HG02798 (cell line): ENCODE data around the gene GOLIM4.

Experiments
- ATAC-seq: cut with Tn5 transposase; IDR thresholded peaks from one replicate; pipeline ENCODE4 v1.9.1; 2021; ENCODE audit warnings: mild to moderate bottlenecking; ENCODE audit not compliant: unreplicated experiment, poor library complexity

The GOLIM4 gene

DNA sequence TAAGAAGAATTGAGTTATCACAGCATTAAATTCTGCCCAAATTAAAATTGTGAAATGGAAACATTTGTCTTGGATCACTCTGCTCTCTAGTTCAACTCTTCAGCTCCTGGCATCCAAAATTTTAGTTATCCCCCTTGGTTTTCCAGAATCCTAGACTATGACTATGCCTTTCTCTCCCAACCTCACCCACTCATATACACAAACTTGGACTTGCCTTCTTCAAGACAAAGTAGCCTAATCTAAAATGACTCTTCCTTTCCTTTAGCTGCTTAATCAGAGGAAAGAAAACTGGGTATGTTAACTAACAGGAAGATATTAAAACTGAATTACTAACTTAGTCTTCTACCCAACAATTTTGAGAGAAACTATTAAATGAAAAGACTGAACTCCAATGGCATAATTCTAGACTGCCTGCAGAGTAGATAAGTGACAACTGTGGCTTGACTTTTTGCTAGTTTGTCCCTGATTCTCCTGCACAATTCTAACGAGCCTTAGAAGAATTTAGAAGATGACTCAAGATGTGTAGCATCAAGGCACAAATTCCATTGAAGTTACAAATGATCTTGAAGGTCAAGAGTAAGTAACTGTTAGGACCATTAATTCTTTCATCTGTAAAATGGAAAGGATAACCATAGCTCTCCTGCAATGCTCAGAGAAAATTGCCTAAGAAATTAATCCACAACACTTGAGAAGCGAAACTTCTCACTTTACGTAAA lies 5.2 kb upstream of the GOLIM4 start:
- ATAC-seq, result no peak

DNA sequence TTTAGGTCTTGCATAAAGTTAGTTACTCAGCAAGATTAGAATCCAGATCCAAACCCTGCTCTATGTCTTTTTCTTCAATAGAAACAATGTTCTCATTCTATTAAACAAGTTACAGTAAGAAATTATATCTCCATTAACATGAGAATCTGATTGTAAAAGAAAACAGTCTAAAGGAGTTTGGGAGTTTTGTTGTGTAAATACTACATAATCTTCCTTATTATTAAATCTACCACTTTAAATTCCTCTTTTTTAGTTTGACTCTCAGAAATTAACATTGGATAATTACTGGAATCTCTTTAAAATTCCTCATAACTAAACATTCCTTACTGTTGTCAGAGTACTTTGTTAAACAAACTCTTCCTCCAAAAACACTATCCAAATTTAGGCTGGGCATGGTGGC lies 1.7 kb upstream of the GOLIM4 start:
- ATAC-seq, result no peak

DNA sequence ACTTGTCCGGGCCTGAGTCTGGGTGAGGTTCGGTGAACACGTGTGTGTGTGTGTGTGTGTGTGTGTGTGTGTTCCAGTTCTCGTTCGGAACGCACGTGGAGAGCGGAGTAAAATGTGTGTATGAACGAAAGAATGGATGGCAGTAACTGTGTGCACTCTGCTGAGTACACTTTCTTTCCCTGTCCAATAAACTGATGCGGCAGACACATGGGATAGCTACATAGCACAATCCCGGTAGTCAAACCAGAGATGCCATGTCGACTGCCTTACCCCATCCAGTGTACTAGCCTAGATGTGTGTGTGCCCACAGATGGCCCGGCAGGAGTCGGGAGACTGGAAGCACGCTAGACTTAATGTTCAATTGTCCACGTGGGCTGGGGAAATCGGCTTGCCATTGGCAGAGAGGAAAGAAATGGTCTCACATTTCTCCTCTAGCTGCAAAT lies 507 bp upstream of the GOLIM4 start:
- peak; percentile 6 for ATAC-seq

DNA sequence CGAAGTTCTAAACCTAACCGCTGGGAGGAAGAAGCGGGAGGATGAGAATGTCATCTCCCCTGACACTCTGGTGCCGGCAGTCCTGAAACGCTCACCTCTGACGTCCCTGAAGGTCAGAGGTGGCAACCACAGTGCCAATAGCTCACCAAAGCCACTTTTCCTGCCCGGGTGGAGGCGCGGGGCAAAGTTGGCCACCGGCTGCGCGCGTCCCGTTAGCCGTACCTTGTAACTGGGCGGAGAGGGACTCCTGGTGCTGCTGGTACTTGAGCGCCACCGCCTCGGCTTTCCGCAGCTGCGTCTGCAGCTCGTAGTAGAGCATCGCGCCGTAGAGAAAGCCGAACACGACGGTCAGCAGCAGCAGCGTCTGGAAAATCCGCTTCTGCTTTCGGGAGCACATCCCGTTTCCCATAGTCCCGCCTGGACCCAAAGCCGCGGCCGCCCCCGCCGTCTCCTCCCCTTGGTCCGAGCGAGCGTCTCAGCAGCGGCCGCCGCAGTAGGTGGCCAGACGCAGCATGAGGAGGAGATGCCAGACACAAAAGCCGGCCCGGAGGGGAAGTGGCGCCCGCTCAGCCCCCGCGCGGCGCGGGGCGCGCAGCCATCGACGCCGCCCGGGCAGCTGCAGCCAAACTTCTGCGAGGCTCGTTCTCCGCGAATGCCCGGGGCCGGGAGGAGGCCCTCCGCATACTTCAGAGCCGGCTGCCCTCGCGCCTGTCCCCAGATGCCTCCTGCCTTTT lies 680 bp downstream of the GOLIM4 start:
- peak; percentile 27 for ATAC-seq

DNA sequence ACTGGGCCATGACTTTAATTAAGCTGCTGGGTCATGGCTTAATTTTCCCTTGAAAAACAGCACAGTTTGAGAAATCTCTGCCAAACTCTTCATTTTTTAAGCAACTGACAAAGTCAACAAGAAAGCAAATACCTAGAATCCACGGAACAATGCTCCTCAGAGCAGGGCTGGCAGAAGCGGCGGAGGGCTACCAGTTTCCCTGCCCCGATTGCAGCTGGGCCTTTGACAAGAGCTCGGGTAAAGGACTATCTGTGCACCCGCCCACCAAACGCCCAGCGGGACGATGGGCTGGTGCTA lies 1.2 kb downstream of the GOLIM4 start:
- ATAC-seq, result peak; percentile 48

DNA sequence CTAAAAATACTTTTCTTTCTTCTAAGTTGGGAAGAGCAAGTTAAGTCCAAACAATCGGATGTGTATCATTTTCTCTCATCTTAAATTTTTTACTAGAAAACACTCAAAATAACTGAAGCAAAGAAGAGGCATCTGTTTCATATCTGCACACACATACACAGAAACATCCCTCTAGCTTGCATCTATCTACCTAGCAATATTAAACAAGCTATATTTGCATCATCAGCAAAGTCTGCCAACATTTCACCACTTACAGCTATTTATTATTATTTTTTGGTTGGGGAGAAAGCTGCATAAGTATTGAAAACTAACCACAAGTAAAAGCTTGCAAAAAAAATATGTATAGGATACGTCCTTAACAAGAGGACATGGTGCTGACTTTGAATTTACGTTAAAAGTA lies 1.9 kb downstream of the GOLIM4 start:
- no peak for ATAC-seq

DNA sequence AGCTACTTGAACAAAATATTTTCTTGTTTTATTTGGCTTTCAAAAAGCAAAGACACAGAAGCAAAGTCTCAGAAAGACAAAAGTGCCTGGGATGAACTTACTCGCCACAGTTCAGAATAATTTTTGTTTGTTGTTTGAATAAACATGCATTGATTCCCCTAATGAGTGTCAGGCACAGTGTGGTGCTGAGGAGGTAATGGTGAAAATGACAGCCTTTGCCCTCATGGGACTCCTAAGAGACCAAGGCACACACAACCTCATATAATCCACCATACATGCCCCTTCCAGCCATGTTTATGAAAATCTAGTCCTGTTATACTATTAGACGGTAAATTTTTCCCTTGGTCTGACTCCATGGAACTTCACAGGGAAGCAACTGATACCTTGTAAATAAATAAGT lies 2.5 kb downstream of the GOLIM4 start:
- ATAC-seq, result no peak

DNA sequence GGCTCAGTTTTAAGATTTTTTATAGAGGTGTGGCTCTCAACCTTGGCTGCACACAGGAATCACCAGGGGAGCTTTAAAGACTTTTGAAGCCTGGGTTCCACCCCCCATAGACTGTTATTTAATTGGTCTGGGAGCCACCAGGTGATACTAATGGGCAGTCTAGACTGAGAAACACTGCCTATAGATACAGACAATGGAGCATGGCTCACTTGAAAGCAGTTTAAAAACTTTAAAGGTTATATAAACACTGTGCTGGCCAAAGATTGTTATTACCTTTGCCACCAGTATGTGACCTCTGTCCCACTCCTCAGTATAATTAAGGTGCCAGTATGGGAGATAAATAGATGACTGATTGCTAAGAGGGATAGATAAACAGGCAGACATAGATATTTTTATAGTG lies 3.8 kb downstream of the GOLIM4 start:
- ATAC-seq, result no peak

DNA sequence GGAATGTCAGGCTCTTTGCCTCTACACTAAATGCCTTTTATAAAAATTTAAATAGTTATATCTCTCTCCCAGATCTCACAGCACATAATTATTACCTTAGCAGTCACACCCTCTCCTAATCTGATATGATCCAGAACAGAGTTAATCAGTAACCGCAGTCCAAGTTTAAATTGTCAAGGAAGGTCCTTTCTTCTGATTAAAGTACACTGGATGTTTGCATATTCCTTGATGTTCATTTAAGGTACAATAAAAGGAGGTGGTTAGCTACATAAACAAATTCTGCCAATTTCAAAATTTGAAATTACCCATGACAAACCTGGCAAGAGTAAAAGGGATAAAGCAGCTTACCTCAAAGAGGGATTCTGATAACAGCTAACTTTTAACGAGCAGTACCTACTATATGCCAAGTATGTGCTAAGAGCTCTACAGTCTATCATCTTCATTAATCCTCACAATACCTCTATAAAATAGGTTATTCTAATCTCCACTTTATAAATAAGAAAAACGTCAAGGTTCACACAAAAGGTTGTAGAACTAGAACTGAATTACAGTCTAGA lies 4.3 kb downstream of the GOLIM4 start:
- ATAC-seq, result no peak

DNA sequence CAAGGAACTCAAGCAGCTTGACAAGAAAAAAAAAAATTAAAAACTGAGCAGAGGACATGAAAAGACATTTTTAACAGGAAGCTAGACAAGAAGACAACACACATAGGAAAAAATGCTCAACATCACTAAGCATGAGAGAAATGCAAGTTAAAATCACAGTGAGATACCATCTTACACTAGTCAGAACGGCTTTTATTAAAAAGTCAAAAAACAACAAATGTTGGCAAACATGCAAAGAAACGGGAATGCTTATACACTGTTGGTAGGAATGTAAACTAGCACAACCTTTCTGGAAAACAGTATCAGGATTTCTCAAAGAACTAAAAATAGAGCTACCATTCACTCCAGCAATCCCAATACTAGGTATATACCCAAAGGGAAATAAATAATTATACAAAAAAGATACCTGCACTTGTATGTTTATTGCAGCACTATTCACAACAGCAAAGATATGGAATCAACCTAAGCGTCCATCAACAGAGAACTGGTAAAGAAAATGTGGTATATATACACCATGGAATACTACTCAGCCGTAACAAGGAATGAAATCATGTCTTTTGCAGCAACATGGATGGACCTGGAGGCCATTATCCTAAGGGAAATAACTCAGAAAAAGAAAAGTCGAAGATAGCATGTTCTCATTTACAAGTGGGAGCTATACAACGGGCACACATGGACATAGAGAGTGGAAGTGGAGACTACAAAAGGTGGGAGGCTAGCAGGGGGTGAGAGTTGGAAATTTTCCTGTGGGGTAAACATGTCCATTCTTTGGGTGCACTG lies 5.2 kb downstream of the GOLIM4 start:
- ATAC-seq, result no peak

DNA sequence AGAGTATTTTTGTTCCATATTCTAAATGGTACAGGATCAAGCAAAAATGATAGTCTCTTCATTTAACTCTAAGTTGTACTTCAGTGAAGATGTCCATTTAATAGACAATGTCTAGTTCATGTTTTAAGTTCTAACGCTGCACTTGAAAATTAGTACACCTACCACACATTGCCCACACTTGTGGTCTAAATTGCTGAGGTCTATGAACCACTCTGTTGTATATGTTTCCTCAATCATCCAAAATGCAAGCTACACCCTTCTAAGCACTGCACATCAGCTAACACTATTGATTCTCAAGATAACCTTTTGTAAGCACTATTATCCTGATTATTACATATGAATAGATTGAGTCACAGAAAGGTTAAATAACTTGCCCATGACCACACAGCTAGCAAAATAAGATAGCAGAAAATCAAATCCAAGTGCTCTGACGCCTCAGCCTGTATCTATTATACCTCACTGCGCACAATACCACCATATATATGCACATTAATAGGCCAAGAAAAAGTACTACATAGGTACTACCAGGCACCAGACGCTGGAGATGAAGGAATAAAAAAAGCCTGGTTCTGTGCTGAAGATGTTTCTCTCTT lies 6.4 kb downstream of the GOLIM4 start:
- ATAC-seq, result no peak

DNA sequence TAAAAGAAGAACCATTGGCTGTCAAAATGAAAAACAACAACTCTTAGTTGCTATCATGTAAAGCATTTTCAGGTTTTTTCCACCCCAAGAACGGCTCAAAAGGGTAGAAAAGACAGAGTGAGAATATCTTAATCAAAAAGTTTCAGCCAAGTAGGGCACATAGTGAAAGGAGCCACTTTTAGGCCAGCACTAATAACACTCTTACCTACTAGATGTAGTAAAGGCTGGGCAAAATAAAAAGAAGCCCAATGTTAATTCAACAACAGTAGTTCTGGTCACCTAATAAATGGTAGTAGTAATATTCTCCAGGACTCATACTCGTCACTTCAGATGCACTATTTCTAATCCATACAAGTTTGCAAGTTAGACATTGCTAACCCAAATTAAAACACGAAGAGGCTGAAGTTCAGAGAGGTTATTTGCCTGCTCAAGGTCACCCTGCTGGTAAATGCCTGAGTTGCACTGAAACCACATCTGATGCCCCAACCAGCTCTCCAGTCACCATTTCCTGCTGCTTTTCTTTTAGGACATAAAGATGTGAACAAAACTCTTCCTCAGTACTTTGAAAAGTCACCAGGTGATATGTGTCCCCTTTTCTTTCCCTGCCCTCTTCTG lies 7.5 kb downstream of the GOLIM4 start:
- peak; percentile 82 for ATAC-seq

DNA sequence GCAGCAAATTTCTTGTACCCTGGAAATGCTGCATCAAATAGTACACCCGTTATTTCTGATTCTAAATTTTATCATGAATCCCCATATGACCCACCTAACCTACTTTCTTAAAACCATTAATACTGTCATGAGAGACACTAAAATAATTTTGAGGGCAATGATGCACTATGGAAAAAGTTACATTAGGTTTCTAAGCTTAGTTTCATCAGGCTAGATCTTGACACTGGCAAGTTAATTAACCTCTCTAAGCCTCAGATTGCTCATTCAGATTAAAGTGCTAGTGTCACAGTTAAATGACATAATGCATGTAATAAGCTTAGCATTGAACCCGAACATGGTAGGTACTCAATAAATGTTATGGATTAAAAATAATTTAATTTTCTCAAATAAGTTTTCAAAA lies 8.2 kb downstream of the GOLIM4 start:
- no peak for ATAC-seq

DNA sequence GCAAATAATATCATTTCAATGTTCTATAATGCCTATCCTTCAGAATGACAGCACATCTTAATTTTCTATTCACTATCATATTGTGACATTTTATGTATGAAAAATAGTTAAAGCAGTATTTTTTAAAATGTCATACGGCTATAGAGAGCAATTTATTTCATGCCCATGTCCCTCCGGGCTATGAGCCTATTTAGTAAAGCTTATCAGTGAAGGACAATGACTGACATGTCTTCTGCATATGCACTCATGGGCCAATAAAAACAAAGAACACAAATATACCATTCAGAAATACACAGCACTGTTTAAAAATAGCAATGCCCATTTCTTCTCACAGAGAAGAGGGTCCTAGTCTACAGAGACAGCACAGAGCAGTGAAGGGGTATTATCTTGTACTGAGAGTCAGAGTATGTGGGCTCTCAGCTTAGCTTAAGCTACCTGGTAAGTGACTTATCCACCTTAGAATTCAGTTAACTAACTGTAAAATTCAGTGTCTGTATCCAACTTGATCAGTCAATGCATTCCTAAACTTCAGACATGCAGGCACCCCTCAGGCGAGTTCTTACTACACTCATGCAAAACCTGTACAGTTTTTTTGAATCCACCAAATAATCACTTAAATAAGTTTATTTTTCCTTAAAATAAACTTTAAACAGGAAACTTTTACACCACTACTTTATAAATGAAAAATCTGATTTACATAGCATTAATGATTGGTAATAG lies 9.0 kb downstream of the GOLIM4 start:
- no peak for ATAC-seq

DNA sequence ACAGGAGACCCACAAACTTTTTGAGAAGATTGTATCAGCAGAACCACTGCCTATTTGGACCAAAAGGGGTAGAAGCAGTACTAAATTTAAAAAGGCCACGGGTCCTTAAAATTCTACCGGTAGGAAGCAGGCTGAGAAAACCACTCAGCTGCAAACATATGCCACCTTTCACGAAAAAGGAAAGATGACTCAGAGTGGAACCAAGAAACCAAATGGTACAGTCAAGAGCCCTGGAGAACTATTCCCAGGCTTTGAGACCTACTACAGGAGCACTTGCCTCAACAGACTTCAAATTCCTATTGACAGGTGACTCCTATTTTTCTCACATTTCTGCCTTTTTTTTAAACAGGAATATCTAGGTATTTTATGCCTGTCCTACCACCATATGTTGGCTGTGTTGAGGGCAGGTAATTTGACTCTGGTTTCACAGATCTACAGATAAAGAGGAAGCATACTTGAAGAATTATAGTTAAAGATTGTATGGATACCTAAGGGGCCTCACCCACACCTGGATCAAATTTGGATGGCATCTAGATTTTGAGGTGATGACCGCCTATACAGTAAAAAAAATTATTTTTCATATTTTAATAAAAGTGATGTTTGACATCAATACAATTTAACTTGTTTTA lies 10.1 kb downstream of the GOLIM4 start:
- ATAC-seq, result peak; percentile 60

DNA sequence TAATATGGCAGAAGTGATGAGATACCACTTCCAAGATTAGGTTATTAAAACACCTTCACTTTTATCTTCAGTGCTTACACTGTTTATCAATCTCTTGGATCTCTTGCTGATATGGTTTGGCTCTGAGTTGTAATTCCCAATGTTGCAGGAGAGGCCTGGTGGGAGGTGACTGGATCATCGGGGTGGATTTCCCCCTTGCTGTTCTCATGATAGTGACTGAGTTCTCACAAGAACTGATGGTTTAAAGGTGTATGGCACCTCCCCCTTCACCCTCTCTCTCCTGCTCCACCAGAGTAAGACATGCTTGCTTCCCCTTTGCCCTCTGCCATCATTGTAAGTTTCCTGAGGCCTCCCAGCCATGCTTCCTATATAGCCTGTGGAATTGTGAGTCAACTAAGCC lies 11.8 kb downstream of the GOLIM4 start:
- ATAC-seq, result no peak

DNA sequence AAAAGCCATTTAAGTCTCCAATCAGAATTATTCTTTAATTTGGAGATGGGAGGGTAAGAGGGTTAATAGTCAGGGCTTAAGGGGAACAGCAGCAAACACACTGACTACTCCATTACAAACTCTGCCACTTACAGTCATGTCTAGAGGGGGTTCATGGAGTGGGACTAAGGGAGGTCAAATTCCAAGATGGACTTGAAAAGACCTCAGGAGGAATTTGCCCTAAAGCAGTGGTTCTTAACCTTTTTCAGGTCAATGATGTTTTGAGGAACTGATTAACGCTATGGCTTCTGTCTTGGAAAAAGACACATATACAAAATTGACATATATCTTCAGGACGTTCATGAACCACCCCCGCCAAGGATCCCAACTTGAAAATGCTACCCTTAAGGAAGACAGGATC lies 13.9 kb downstream of the GOLIM4 start:
- no peak for ATAC-seq

DNA sequence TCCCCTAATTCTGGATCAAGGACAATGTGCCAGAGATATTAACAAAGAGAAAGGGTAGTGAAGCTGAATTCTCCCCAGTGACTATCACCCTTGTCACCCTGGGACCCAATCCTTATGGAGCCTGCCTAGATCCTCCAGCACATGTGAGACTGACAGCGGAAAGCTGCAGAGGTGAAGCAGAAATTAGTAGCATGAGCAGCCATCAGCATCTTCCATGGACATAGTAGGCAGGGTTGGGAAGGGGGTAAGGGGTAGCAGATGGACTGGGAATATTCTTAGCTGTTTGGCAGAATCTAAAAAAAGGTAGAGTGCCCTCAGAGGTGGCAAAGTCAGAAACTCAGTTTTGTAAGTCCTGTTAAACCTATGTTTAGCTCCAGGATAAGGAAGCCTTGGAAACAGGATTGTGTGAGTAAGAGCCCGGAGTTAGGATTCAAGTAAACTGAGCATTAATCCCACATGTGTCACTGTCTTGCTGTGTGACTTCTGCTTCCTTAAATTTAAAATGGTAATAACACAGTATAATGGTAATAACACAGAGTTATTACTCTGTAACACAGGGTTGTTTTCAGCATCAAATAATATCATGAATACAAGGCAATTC lies 14.5 kb downstream of the GOLIM4 start:
- no peak for ATAC-seq
